Sigmoid colon (tissue), 7 donors: ENCODE results near the gene DHRS3. TPM values are rescaled to one million over a fixed set of nuclear protein-coding genes. Genes with fewer than 3 reads are reported as not detected.

Experiments used
- DNase-seq: peaks from one replicate; pipeline ENCODE4 v3.0.0-alpha.2; 2019
- H3K27ac ChIP-seq, 4 donors: fragments of 200-600 bp; sonication (generic); one replicate each; pipeline ENCODE4 v1.5.1; 2016 to 2019; ENCODE audit warnings: mild to moderate bottlenecking in 1 of 4
- H3K27me3 ChIP-seq, 3 donors: fragments of 200-600 bp; sonication (generic); one replicate each; pipeline ENCODE4 v1.5.1; 2019; ENCODE audit warnings: mild to moderate bottlenecking in 1 of 3
- H3K36me3 ChIP-seq, 4 donors: fragments of 200-600 bp; sonication (generic); one replicate each; pipeline ENCODE4 v1.5.1; 2016 to 2019
- H3K4me1 ChIP-seq, 4 donors: fragments of 200-600 bp; sonication (generic); one replicate each; pipeline ENCODE4 v1.5.1; 2017 to 2019
- H3K4me3 ChIP-seq, 4 donors: fragments of 200-600 bp; sonication (generic); one replicate each; pipeline ENCODE4 v1.5.1; 2017 to 2019; ENCODE audit warnings: mild to moderate bottlenecking in 2 of 4, moderate library complexity in 1 of 4
- H3K9me3 ChIP-seq, 4 donors: fragments of 200-600 bp in 3 of 4; sonication (generic) in 3 of 4; one replicate each; pipeline versions ENCODE4 v1.5.1 to v1.6.1; 2013 to 2019
- EP300 ChIP-seq, 4 donors: sonication (generic); formaldehyde crosslinking; IDR thresholded peaks; one replicate each; pipeline ENCODE4 v1.6.1; 2017; ENCODE audit warnings: antibody characterized with exemption in 4 of 4
- POLR2A ChIP-seq, 2 donors: fragments of 450-650 bp; IDR thresholded peaks; one replicate each; pipeline ENCODE4 v1.6.1; 2016; ENCODE audit warnings: antibody characterized with exemption in 2 of 2, mild to moderate bottlenecking in 2 of 2, moderate library complexity in 2 of 2
- POLR2AphosphoS5 ChIP-seq, 4 donors: sonication (generic); formaldehyde crosslinking; IDR thresholded peaks; one replicate each; pipeline ENCODE4 v1.6.1; 2017; ENCODE audit warnings: antibody characterized with exemption in 4 of 4
- WGBS, 2 donors: extraction: QIAGEN DNeasy Blood & Tissue Kit; methylation state at CpG; one replicate each; pipeline ENCODE4 v1.1.7; 2013; 5-methylcytosine and 5-hydroxymethylcytosine counted together
- intact Hi-C: fragments of 100-400 bp; cut with DNase I; formaldehyde crosslinking; loops from one replicate; pipeline ENCODE4 v1.15.1; 2023
- polyA plus RNA-seq, 3 donors: library from polyadenylated mRNA; stranded (reverse); fragments of 200-250 nt; gene quantifications; one replicate each; pipeline ENCODE4 v1.2.3, GENCODE V29; 2013
- total RNA-seq, 4 donors: library from RNA; depleted of rRNA; stranded (reverse); fragments of >200 nt; gene quantifications; one replicate each; pipeline ENCODE4 v1.1.0, GENCODE V29; 2016
- TF ChIP-seq, protein P1 (sequence below), 4 experiments: fragments of 450-650 bp in 3 of 4; fragments of 200-600 bp in 1 of 4; IDR thresholded peaks; one replicate each; pipeline ENCODE4 v1.5.1; 2016 to 2019; ENCODE audit warnings: antibody characterized with exemption in 4 of 4, mild to moderate bottlenecking in 3 of 4, moderate library complexity in 2 of 4
- donor health status: healthy with polysubstance abuse.
- donor health status: Bipolar disorder and iron deficiency.
- donor health status: healthy.

The DHRS3 gene
- total and polyA plus RNA-seq, 7 donors, result 34.8 to 102 (median 47.9) TPM

DNA sequence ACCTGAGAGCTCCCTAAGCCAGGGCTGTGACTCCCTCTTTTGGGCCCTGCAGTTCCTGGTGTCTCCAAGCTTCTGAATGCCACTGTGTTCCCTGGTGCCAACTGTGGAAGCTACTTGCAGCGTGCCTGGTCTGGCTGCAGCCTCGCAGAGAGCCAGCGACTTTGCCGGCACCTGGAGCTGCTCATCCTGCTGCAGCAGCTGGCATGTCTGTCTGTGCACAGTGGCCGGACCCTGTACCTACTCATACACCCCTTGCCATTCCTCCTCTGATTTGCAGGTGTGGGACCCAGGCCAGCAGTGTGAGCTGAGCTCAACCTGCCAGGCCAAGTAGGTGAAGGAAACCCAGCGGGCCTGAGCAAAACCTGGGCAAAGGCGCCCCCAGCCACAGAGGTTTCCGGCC, 13.6 kb upstream of the DHRS3 start:
- DNase-seq, result no peak
- peaks cover 0 to 5% (median 4%) of the 10 kb centered on the region in 4 donors for H3K4me1 ChIP-seq
- no peaks in the 10 kb centered on the region for H3K36me3 ChIP-seq

DNA sequence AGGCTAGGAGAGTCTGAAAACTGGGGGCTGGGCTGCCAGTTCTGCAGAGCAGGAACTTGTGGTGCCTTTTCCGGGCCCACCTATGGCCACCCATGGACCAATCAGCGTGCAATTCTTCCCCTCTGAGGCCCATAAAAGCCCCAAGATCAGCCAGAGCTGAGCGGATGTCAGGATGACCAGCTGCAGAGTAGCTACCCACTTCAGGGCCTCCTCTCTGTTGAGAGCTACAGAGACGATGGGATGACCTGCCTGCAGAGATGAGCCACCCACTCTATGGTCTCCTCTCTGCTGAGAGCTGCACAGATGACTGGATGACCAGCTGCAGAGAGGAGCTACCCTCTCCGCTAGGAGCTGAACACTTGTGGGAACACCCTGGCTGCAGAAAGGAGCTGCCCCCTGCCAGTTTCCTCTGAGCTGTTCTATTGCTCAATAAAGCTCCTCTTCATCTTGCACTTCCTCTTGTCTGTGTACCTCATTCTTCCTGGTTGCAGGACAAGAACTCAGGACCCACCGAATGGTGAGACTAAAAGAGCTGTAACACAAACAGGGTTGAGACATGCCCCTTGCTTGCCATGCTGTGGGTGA, 13.0 kb upstream of the DHRS3 start:
- 73 to 74% methylated on average over 6 of the region's 6 CpGs for WGBS, 2 donors
- no peak for DNase-seq
- no peak overlapping the region for H3K27ac ChIP-seq
- H3K36me3 ChIP-seq, result no peaks in the 10 kb centered on the region
- peaks cover 0 to under 1% (median 0%) of the 10 kb centered on the region in 4 donors for H3K4me1 ChIP-seq
- H3K9me3 ChIP-seq, result no peaks in the 10 kb centered on the region
- TF ChIP-seq, protein P1, sequence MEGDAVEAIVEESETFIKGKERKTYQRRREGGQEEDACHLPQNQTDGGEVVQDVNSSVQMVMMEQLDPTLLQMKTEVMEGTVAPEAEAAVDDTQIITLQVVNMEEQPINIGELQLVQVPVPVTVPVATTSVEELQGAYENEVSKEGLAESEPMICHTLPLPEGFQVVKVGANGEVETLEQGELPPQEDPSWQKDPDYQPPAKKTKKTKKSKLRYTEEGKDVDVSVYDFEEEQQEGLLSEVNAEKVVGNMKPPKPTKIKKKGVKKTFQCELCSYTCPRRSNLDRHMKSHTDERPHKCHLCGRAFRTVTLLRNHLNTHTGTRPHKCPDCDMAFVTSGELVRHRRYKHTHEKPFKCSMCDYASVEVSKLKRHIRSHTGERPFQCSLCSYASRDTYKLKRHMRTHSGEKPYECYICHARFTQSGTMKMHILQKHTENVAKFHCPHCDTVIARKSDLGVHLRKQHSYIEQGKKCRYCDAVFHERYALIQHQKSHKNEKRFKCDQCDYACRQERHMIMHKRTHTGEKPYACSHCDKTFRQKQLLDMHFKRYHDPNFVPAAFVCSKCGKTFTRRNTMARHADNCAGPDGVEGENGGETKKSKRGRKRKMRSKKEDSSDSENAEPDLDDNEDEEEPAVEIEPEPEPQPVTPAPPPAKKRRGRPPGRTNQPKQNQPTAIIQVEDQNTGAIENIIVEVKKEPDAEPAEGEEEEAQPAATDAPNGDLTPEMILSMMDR (IDR thresholded peaks at IDR 0.05), result no peak
- TF ChIP-seq EP300 (IDR thresholded peaks at IDR 0.05), result no peak
- no peak for TF ChIP-seq POLR2AphosphoS5 (IDR thresholded peaks at IDR 0.05)
- no peak for TF ChIP-seq POLR2A (IDR thresholded peaks at IDR 0.05)
- intact Hi-C loops, result no loop called here
- H3K4me3 ChIP-seq, result no peak overlapping the region
- peaks cover 0 to 4% (median 0%) of the 10 kb centered on the region in 3 donors for H3K27me3 ChIP-seq

More for the DNA sequence above, 13.6 kb upstream of the DHRS3 start:
- no peaks in the 10 kb centered on the region for H3K9me3 ChIP-seq
- H3K27me3 ChIP-seq, result peaks cover 0 to 4% (median 0%) of the 10 kb centered on the region in 3 donors
- TF ChIP-seq POLR2AphosphoS5 (IDR thresholded peaks at IDR 0.05) (no peak), POLR2A (IDR thresholded peaks at IDR 0.05) (no peak), EP300 (IDR thresholded peaks at IDR 0.05) (no peak)
- TF ChIP-seq, protein P1 (IDR thresholded peaks at IDR 0.05), result no peak
- 93 to 94% methylated on average over 8 of the region's 8 CpGs for WGBS, 2 donors
- H3K4me3 ChIP-seq, result no peak overlapping the region
- H3K27ac ChIP-seq, result no peak overlapping the region
- intact Hi-C loops, result no loop called here

DNA sequence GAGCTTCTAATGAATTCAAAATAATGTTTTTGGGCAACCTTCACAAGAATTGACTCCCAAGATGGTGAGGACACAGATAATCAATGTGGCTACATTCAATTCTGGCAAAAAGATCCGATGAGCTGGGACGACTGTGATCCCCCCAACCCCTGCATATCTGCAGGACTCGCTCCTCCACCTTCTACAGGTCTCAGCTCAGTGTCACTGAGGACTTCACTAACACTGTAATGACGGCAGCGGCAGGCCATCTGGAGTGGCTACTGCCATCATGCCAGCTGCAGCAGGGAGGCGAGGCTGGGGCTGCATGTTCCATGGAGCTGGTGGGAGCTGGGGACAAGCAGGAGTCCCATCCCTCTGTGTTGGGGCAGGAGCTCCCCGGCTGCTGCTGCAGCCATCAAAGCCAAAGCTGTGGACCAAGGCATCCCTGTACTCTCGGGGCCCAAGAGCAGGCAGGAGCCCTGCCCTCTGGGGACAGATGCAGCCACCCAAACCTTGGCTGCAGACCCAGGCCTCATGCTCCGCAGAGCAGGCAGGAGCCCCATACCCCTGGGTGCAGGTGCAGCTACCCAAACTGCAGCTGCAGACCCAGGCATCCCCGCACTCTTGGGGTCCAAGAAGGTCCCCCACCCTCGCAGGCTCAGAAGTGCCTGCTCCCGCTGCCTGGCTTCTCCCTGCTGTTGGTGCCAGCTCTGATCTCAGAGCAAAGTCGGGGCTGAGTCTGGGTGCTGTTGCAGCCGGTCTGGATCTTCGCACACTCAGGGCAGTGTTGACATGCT, 12.2 kb upstream of the DHRS3 start:
- H3K4me3 ChIP-seq, result no peak overlapping the region
- H3K27ac ChIP-seq, result no peak overlapping the region
- H3K9me3 ChIP-seq, result no peaks in the 10 kb centered on the region
- 84 to 87% methylated on average over 15 of the region's 15 CpGs for WGBS, 2 donors
- intact Hi-C loops, result no loop called here
- H3K36me3 ChIP-seq, result no peaks in the 10 kb centered on the region
- no peak for DNase-seq
- H3K4me1 ChIP-seq, result no peaks in the 10 kb centered on the region
- H3K27me3 ChIP-seq, result peaks cover 0 to 4% (median 0%) of the 10 kb centered on the region in 3 donors
- TF ChIP-seq, protein P1 (IDR thresholded peaks at IDR 0.05), result no peak
- TF ChIP-seq POLR2A (IDR thresholded peaks at IDR 0.05) (no peak), EP300 (IDR thresholded peaks at IDR 0.05) (no peak)

- Histone ChIP-seq H3K9me3 (no peaks in the 10 kb centered on the region), H3K36me3 (no peaks in the 10 kb centered on the region), H3K27me3 (peaks cover 0 to 4% (median 0%) of the 10 kb centered on the region in 3 donors), H3K27ac (no peak overlapping the region), H3K4me1 (no peaks in the 10 kb centered on the region), H3K4me3 (no peak overlapping the region)
- no peak for DNase-seq
- intact Hi-C loops, result no loop called here
- TF ChIP-seq POLR2AphosphoS5 (IDR thresholded peaks at IDR 0.05) (no peak), POLR2A (IDR thresholded peaks at IDR 0.05) (no peak), EP300 (IDR thresholded peaks at IDR 0.05) (no peak)
- TF ChIP-seq, protein P1 (IDR thresholded peaks at IDR 0.05), result no peak
- WGBS, 2 donors, result 87 to 93% methylated on average over 1 of the region's 1 CpG
Observed at GRCh38 chr1:12629511-12629956, 11.5 kb upstream of the DHRS3 start.
